Neural progenitor cell (in vitro differentiated cells): ENCODE measurements around the gene CCR2. TPM values are rescaled to one million over a fixed set of nuclear protein-coding genes. Genes with fewer than 3 reads are reported as not detected.

ENCODE experiments used
- DNase-seq: peaks from one replicate; pipeline ENCODE4 v3.0.0-alpha.2; 2016; ENCODE audit warnings: low spot score
- H2AFZ ChIP-seq: fragments of 200-600 bp; sonication (generic); replicated peaks from 2 replicates; pipeline ENCODE4 v1.6.1; 2016; ENCODE audit warnings: antibody characterized with exemption
- H3F3A ChIP-seq: fragments of 200-600 bp; sonication (generic); 2 replicates; pipeline ENCODE4 v1.6.1; 2016; ENCODE audit warnings: antibody characterized with exemption, low read depth
- H3K27ac ChIP-seq: fragments of 200-600 bp; sonication (generic); 2 replicates; pipeline ENCODE4 v1.5.1; 2016; ENCODE audit warnings: mild to moderate bottlenecking
- H3K27me3 ChIP-seq: fragments of 200-600 bp; sonication (generic); 2 replicates; pipeline ENCODE4 v1.6.1; 2016; ENCODE audit warnings: mild to moderate bottlenecking, moderate library complexity
- H3K36me3 ChIP-seq: fragments of 200-600 bp; sonication (generic); 2 replicates; pipeline ENCODE4 v1.5.1; 2016
- H3K4me1 ChIP-seq: fragments of 200-600 bp; sonication (generic); 2 replicates; pipeline ENCODE4 v1.6.1; 2016; ENCODE audit warnings: mixed run types
- H3K4me2 ChIP-seq: fragments of 200-600 bp; sonication (generic); 2 replicates; pipeline ENCODE4 v1.6.1; 2016
- H3K4me3 ChIP-seq: fragments of 200-600 bp; sonication (generic); 2 replicates; pipeline ENCODE4 v1.5.1; 2016
- H3K79me2 ChIP-seq: fragments of 200-600 bp; sonication (generic); 2 replicates; pipeline ENCODE4 v1.6.1; 2016; ENCODE audit warnings: low read depth
- H3K9ac ChIP-seq: fragments of 200-600 bp; sonication (generic); 2 replicates; pipeline ENCODE4 v1.6.1; 2016
- H3K9me3 ChIP-seq: fragments of 200-600 bp; sonication (generic); 2 replicates; pipeline ENCODE4 v1.5.1; 2016; ENCODE audit warnings: low read depth
- H4K20me1 ChIP-seq: fragments of 200-600 bp; sonication (generic); 2 replicates; pipeline ENCODE4 v1.6.1; 2016; ENCODE audit warnings: low read depth
- H3K27ac Mint-ChIP-seq: 3 replicates; pipeline ENCODE4 v1.8.0; 2021; ENCODE audit warnings: mixed read lengths
- H3K27me3 Mint-ChIP-seq: 2 replicates; pipeline ENCODE4 v1.8.0; 2022; ENCODE audit warnings: low read depth, mild to moderate bottlenecking, inconsistent platforms, moderate library complexity, mixed read lengths; ENCODE audit not compliant: insufficient read depth
- H3K36me3 Mint-ChIP-seq: 3 replicates; pipeline ENCODE4 v1.8.0; 2021; ENCODE audit warnings: mixed read lengths
- H3K4me1 Mint-ChIP-seq: 3 replicates; pipeline ENCODE4 v1.8.0; 2021; ENCODE audit warnings: mixed read lengths
- H3K4me3 Mint-ChIP-seq: 3 replicates; pipeline ENCODE4 v1.8.0; 2021; ENCODE audit warnings: mild to moderate bottlenecking, moderate library complexity, mixed read lengths
- H3K9me3 Mint-ChIP-seq: 3 replicates; pipeline ENCODE4 v1.8.0; 2020; ENCODE audit warnings: mixed read lengths
- EZH2 ChIP-seq: fragments of 200-600 bp; sonication (generic); IDR thresholded peaks from 2 replicates; pipeline ENCODE4 v1.6.1; 2017; ENCODE audit warnings: antibody characterized with exemption, mild to moderate bottlenecking, moderate library complexity
- EZH2phosphoT487 ChIP-seq: fragments of 200-600 bp; sonication (generic); IDR thresholded peaks from 2 replicates; pipeline ENCODE4 v1.6.1; 2017; ENCODE audit warnings: antibody characterized with exemption
- total RNA-seq: library from RNA; depleted of rRNA; stranded (reverse); fragments of >200 nt; gene quantifications from 2 replicates; pipeline ENCODE4 v1.2.3, GENCODE V29; 2015; ENCODE audit warnings: low replicate concordance
- TF ChIP-seq, protein P1 (sequence below): fragments of 200-600 bp; sonication (generic); IDR thresholded peaks from 2 replicates; pipeline ENCODE4 v1.5.1; 2017; ENCODE audit warnings: antibody characterized with exemption, mild to moderate bottlenecking

CCR2 gene
- total RNA-seq, 1 donor from 2014 or later: not detected

DNA sequence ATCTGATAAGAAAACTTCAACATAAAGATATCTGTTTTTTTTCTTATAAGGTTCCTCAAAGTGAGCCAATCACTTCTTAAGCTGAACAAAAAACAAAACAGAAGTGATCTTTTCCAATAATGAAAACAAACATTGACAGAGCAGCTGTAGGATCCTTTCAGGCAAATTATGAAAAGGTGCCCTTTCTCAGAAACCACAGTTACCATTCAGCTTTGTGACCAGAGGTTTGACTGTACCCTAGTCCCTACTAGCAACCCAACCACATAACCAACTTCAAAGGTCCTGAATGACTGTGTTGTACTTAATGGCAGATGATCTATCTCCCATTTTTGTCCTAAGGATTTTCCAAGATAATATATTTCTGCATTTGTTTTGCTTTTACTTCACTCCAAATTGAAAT, 39.4 kb upstream of the CCR2 start:
- Mint-ChIP-seq H3K9me3 (peaks cover 2% of the 10 kb centered on the region), H3K4me1 (peaks cover 5% of the 10 kb centered on the region)

DNA sequence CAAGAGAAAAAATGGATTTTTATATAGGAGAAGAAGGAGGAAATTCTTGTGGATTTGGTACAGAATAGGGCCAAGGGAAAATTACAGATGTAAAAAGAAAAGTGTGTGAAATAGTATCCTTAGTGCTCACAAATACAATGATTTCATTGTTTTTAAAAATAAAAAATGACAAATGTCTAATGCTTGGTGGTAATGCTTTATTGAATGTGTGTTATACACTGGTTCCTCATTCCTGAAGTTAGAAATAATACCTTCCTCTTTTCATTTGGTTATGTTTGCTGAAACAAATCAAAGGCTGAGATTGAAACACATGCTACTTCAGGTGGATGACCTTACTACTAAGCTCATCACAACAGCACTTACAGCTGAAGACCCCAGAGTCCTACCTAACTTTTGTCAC, 37.7 kb upstream of the CCR2 start:
- TF ChIP-seq EZH2phosphoT487: no peak
- TF ChIP-seq EZH2: no peak
- TF ChIP-seq, protein P1, sequence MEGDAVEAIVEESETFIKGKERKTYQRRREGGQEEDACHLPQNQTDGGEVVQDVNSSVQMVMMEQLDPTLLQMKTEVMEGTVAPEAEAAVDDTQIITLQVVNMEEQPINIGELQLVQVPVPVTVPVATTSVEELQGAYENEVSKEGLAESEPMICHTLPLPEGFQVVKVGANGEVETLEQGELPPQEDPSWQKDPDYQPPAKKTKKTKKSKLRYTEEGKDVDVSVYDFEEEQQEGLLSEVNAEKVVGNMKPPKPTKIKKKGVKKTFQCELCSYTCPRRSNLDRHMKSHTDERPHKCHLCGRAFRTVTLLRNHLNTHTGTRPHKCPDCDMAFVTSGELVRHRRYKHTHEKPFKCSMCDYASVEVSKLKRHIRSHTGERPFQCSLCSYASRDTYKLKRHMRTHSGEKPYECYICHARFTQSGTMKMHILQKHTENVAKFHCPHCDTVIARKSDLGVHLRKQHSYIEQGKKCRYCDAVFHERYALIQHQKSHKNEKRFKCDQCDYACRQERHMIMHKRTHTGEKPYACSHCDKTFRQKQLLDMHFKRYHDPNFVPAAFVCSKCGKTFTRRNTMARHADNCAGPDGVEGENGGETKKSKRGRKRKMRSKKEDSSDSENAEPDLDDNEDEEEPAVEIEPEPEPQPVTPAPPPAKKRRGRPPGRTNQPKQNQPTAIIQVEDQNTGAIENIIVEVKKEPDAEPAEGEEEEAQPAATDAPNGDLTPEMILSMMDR: no peak

More for the DNA sequence above, 39.4 kb upstream of the CCR2 start:
- Mint-ChIP-seq H3K27me3 (peaks cover 2% of the 10 kb centered on the region), H3K4me3 (no peak overlapping the region), H3K36me3 (no peaks in the 10 kb centered on the region), H3K27ac (no peak overlapping the region)
- Histone ChIP-seq H3K27me3 (no peaks in the 10 kb centered on the region), H3K9me3 (no peaks in the 10 kb centered on the region), H3K4me3 (no peak overlapping the region), H4K20me1 (no peaks in the 10 kb centered on the region), H3K4me1 (no peaks in the 10 kb centered on the region), H3K9ac (no peak overlapping the region), H3K4me2 (no peak overlapping the region), H3K36me3 (no peaks in the 10 kb centered on the region), H3K27ac (no peak overlapping the region), H2AFZ (no peak overlapping the region), H3K79me2 (no peaks in the 10 kb centered on the region), H3F3A (no peaks in the 10 kb centered on the region)
- TF ChIP-seq, protein P1: no peak
- TF ChIP-seq EZH2phosphoT487 (no peak), EZH2 (no peak)
- DNase-seq: no peak

DNA sequence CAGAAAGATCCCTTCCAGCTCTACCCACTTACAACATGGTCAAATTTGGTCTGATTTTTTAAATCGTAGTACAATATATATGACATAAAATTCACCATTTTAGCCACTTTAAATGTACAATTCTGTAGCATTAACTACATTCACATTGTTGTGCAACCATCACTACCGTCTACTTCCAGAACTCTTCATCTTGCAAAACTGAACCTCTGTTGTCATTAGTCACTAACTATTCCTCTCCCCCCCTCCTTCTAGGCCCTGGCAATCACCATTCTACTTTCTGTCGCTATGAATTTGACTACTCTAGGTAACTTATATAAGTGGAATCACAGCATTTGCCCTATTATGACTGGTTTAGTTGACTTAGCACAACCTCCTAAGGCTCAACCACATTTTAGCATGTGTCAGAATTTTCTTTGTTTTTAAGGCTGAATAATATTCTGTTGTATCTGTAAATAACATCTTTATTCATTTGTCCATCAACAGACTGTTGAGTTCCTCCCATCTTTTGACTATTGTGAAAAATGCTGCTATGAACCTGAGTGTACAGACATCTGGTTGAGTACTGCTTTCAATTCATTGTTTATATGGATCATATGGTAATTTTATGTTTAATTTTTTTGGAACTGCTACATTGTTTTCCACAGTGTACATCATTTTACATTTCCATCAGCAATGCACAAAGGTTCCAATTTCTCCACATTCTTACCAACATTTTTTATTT, 35.5 kb upstream of the CCR2 start:
- peaks cover 5% of the 10 kb centered on the region for H3K27me3 Mint-ChIP-seq
- no peaks in the 10 kb centered on the region for H3K36me3 Mint-ChIP-seq
- no peak overlapping the region for H2AFZ ChIP-seq
- H4K20me1 ChIP-seq: no peaks in the 10 kb centered on the region
- H3K9me3 ChIP-seq: no peaks in the 10 kb centered on the region
- H3K79me2 ChIP-seq: no peaks in the 10 kb centered on the region
- no peaks in the 10 kb centered on the region for H3K4me1 Mint-ChIP-seq
- no peak overlapping the region for H3K4me2 ChIP-seq
- H3K27ac Mint-ChIP-seq: no peak overlapping the region
- peaks cover 2% of the 10 kb centered on the region for H3K9me3 Mint-ChIP-seq
- H3K27ac ChIP-seq: no peak overlapping the region
- TF ChIP-seq EZH2phosphoT487 (no peak), EZH2 (no peak)
- TF ChIP-seq, protein P1: no peak
- no peaks in the 10 kb centered on the region for H3K27me3 ChIP-seq
- H3K9ac ChIP-seq: no peak overlapping the region
- no peak overlapping the region for H3K4me3 ChIP-seq
- no peak overlapping the region for H3K4me3 Mint-ChIP-seq
- H3F3A ChIP-seq: no peaks in the 10 kb centered on the region
- no peak for DNase-seq
- H3K4me1 ChIP-seq: no peaks in the 10 kb centered on the region
- no peaks in the 10 kb centered on the region for H3K36me3 ChIP-seq

More for the DNA sequence above, 37.7 kb upstream of the CCR2 start:
- peaks cover 4% of the 10 kb centered on the region for H3K27me3 Mint-ChIP-seq
- H3K36me3 Mint-ChIP-seq: no peaks in the 10 kb centered on the region
- H3K27ac Mint-ChIP-seq: no peak overlapping the region
- peaks cover 2% of the 10 kb centered on the region for H3K9me3 Mint-ChIP-seq
- no peaks in the 10 kb centered on the region for H4K20me1 ChIP-seq
- no peaks in the 10 kb centered on the region for H3K27me3 ChIP-seq
- no peaks in the 10 kb centered on the region for H3K9me3 ChIP-seq
- H3K79me2 ChIP-seq: no peaks in the 10 kb centered on the region
- H3K27ac ChIP-seq: no peak overlapping the region
- H2AFZ ChIP-seq: no peak overlapping the region
- H3K4me1 ChIP-seq: no peaks in the 10 kb centered on the region
- no peak overlapping the region for H3K4me2 ChIP-seq
- no peak overlapping the region for H3K4me3 ChIP-seq
- H3K36me3 ChIP-seq: no peaks in the 10 kb centered on the region
- no peak overlapping the region for H3K4me3 Mint-ChIP-seq
- H3F3A ChIP-seq: no peaks in the 10 kb centered on the region
- peaks cover 2% of the 10 kb centered on the region for H3K4me1 Mint-ChIP-seq
- DNase-seq: no peak
- H3K9ac ChIP-seq: no peak overlapping the region
